Natural killer cell (primary cell): ENCODE data around the gene MKNK1. TPM values are rescaled to one million over a fixed set of nuclear protein-coding genes. Genes with fewer than 3 reads are reported as not detected.

Experiments
- ATAC-seq, 3 donors: fragments of 150-1000 bp in 2 of 3; fragments of 200-7000 bp in 1 of 3; cut with Tn5 transposase; 1 replicate in 1 of 3; 2 replicates in 2 of 3; pipeline ENCODE4 v1.10.0; 2021; ENCODE audit warnings: mild to moderate bottlenecking in 2 of 3, moderate library complexity in 2 of 3
- DNase-seq, 2 donors: peaks; one replicate each; pipeline versions ENCODE4 v3.0.0 to v3.0.0-alpha.2; 2013 to 2021; ENCODE audit warnings: mixed read lengths in 1 of 2
- H3K27ac ChIP-seq: one replicate; pipeline ENCODE4 v1.5.1; 2013; ENCODE audit warnings: mild to moderate bottlenecking, low read length
- H3K27me3 ChIP-seq: one replicate; pipeline ENCODE4 v1.6.1; 2013; ENCODE audit warnings: low read length; ENCODE audit not compliant: control insufficient read depth, insufficient read depth
- H3K36me3 ChIP-seq: one replicate; pipeline ENCODE4 v1.6.1; 2013; ENCODE audit warnings: low read length; ENCODE audit not compliant: control insufficient read depth, insufficient read depth
- H3K4me1 ChIP-seq: one replicate; pipeline ENCODE4 v1.6.1; 2013; ENCODE audit warnings: low read length; ENCODE audit not compliant: control insufficient read depth, insufficient read depth
- H3K4me3 ChIP-seq: one replicate; pipeline ENCODE4 v1.5.1; 2013; ENCODE audit warnings: low read length
- H3K9me3 ChIP-seq: one replicate; pipeline ENCODE4 v1.6.1; 2013; ENCODE audit warnings: low read length; ENCODE audit not compliant: control insufficient read depth, insufficient read depth
- H3K27ac Mint-ChIP-seq, 2 donors: one replicate each; pipeline ENCODE4 v1.8.0; 2022; ENCODE audit warnings: mild to moderate bottlenecking in 2 of 2, mixed read lengths in 2 of 2, moderate library complexity in 1 of 2
- H3K27me3 Mint-ChIP-seq, 2 donors: one replicate each; pipeline ENCODE4 v1.8.0; 2022; ENCODE audit warnings: low read depth in 2 of 2, mixed read lengths in 2 of 2
- H3K36me3 Mint-ChIP-seq: one replicate; pipeline ENCODE4 v1.8.0; 2022; ENCODE audit warnings: mixed read lengths
- H3K4me1 Mint-ChIP-seq, 2 donors: one replicate each; pipeline ENCODE4 v1.8.0; 2022; ENCODE audit warnings: mixed read lengths in 2 of 2
- H3K4me3 Mint-ChIP-seq: one replicate; pipeline ENCODE4 v1.8.0; 2022; ENCODE audit warnings: mild to moderate bottlenecking, moderate library complexity, mixed read lengths
- H3K9me3 Mint-ChIP-seq, 2 donors: one replicate each; pipeline ENCODE4 v1.8.0; 2022; ENCODE audit warnings: mixed read lengths in 2 of 2
- WGBS: methylation state at CpG from one replicate; pipeline ENCODE4 v1.1.7; 2013; ENCODE audit warnings: missing lambda C conversion rate; ENCODE audit not compliant: insufficient coverage; 5-methylcytosine and 5-hydroxymethylcytosine counted together
- intact Hi-C: fragments of 100-400 bp; cut with micrococcal nuclease; formaldehyde crosslinking; loops from one replicate; pipeline ENCODE4 v1.14.2; 2022
- total RNA-seq, 4 donors: library from RNA; stranded (reverse); fragments of 120-200 nt in 1 of 4; gene quantifications; one replicate each; pipeline versions ENCODE4 v1.2.3 to v1.2.4, GENCODE V29; 2013 to 2022
- TF ChIP-seq, protein P1 (sequence below): fragments of 200-600 bp; IDR thresholded peaks from one replicate; pipeline ENCODE4 v1.8.0; 2022; ENCODE audit warnings: antibody characterized with exemption

Gene MKNK1
- total RNA-seq, 3 donors from 2014 or later (not counting 1 experiment from before 2014, with no cell fraction given), result 59.5 to 81.5 (median 65.5) TPM

DNA sequence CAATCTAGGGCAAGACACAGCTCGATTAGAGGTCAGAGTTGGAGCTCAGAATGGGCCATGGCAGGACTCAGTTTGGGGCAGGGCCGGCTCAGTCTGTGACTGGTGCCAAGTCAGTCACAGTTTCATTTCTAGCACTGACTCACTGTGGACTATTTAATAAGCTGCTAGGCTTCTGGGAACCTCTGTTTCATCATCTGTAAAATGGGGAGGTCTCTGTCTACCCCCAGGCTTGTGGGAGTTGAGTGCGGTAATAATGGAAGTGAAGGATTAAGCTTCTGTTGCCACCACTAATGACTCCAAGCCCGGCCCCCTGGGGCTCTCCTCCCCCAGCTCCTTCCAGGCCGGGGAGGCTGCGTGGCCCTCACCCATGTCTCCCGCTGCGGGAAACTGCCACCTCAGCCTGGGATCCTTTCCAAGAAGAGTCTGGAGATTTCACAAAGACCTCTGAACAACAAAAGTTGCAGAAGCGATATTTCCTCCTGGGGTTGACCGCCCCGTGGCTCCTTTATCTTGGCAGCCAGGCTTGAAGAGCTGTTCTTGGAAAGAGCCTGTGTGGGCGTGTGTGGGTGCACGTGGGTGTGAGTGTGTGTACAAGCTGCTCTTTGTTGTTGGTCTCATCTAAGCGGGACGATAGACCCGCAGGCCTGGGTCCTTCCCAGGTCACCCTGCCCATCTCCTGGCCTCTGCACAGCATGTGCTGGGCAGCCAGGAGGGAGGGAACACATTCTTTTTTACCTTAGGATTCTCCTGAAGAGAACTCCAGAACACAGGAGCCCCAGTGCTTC, 81.7 kb downstream of the MKNK1 start:
- TF ChIP-seq, protein P1, sequence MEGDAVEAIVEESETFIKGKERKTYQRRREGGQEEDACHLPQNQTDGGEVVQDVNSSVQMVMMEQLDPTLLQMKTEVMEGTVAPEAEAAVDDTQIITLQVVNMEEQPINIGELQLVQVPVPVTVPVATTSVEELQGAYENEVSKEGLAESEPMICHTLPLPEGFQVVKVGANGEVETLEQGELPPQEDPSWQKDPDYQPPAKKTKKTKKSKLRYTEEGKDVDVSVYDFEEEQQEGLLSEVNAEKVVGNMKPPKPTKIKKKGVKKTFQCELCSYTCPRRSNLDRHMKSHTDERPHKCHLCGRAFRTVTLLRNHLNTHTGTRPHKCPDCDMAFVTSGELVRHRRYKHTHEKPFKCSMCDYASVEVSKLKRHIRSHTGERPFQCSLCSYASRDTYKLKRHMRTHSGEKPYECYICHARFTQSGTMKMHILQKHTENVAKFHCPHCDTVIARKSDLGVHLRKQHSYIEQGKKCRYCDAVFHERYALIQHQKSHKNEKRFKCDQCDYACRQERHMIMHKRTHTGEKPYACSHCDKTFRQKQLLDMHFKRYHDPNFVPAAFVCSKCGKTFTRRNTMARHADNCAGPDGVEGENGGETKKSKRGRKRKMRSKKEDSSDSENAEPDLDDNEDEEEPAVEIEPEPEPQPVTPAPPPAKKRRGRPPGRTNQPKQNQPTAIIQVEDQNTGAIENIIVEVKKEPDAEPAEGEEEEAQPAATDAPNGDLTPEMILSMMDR, result no peak
- Histone ChIP-seq H3K27ac (no peak overlapping the region), H3K27me3 (no peaks in the 10 kb centered on the region), H3K4me3 (no peak overlapping the region), H3K9me3 (no peaks in the 10 kb centered on the region), H3K36me3 (no peaks in the 10 kb centered on the region), H3K4me1 (no peaks in the 10 kb centered on the region)
- 27% methylated on average over 16 of the region's 16 CpGs for whole genome bisulfite sequencing
- no peaks in the 10 kb centered on the region for H3K9me3 Mint-ChIP-seq
- ATAC-seq (no peak), DNase-seq (no peak)
- no peak overlapping the region for H3K27ac Mint-ChIP-seq
- H3K4me1 Mint-ChIP-seq, result no peaks in the 10 kb centered on the region
- intact Hi-C loops, result no loop called here
- peaks cover 31% of the 10 kb centered on the region in 2 donors for H3K27me3 Mint-ChIP-seq
- H3K4me3 Mint-ChIP-seq, result no peak overlapping the region
- no peaks in the 10 kb centered on the region for H3K36me3 Mint-ChIP-seq

DNA sequence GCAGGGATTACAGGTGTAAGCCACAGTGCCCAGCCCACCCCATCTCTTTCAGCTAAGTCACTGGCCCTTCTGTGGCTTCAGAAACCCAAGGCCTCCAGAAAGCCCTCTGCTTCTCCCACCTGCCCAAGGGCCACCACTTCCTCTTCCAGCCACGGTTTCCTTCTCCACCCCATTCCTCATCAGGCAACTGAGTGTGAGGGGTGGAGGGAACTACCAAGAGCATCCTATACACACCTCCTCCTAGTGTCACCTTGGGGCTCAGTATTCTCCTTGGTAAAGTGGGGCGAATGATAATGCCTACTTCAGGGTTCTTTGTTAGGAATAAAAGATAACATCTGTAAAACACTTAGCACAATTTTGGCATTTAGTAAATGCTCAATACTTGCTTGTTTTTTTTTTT, 82.7 kb downstream of the MKNK1 start:
- Histone ChIP-seq H3K9me3 (no peaks in the 10 kb centered on the region), H3K27ac (no peak overlapping the region), H3K4me1 (no peaks in the 10 kb centered on the region), H3K27me3 (no peaks in the 10 kb centered on the region), H3K4me3 (no peak overlapping the region), H3K36me3 (no peaks in the 10 kb centered on the region)
- no peak overlapping the region for H3K27ac Mint-ChIP-seq
- TF ChIP-seq, protein P1, result no peak
- DNase-seq (no peak), ATAC-seq (no peak)
- H3K4me1 Mint-ChIP-seq, result no peaks in the 10 kb centered on the region
- no peaks in the 10 kb centered on the region for H3K36me3 Mint-ChIP-seq
- no CpG with 5 or more reads among the region's 2 CpGs for WGBS
- peaks cover 36 to 37% of the 10 kb centered on the region in 2 donors for H3K27me3 Mint-ChIP-seq
- intact Hi-C loops, result no loop called here
- H3K9me3 Mint-ChIP-seq, result no peaks in the 10 kb centered on the region
- H3K4me3 Mint-ChIP-seq, result no peak overlapping the region

DNA sequence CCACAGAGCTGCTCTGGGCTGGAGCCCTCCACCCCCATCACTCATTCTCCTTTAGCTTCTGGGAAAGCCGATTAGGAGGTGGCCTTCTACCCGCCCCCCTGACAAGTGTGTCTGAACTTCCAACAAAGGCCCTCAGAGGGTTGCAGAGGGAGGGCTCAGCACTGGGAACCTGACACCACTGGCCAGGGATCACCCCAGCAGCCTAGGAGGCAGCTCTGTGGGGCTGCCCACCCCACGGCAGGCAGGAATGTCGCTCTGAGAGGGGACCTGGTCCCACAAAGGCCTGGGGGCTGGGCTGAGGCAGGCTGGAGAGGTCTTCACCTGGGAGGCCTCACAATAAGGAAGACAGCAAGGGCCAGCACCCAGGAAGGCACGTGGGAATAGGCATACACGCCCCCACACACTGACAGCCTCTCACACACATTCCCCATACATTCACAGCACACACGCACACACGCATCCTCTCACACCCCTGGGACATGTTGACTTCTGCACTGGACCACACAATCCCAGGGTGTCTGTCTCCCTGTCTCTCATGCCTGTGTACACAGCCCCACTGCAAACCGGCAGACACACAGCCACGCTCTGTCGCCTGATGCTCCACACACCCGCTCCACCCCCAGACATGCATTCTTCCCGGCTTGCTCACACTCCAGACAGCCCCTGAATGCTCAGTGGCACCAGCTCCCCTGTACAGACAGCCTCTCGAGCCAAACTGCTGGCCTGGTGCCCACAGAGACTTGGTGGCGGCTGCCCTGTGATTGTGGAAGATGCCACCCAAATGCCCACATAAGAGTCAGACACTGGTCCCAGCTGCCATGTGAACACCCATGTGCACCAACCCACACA, 83.8 kb downstream of the MKNK1 start:
- Mint-ChIP-seq H3K36me3 (no peaks in the 10 kb centered on the region), H3K9me3 (no peaks in the 10 kb centered on the region), H3K4me1 (no peaks in the 10 kb centered on the region), H3K27ac (no peak overlapping the region), H3K27me3 (peaks cover 37 to 42% of the 10 kb centered on the region in 2 donors), H3K4me3 (no peak overlapping the region)
- H3K4me1 ChIP-seq, result no peaks in the 10 kb centered on the region
- intact Hi-C loops, result no loop called here
- DNase-seq (no peak), ATAC-seq (no peak)
- H3K27ac ChIP-seq, result no peak overlapping the region
- H3K36me3 ChIP-seq, result no peaks in the 10 kb centered on the region
- H3K9me3 ChIP-seq, result no peaks in the 10 kb centered on the region
- no peak overlapping the region for H3K4me3 ChIP-seq
- H3K27me3 ChIP-seq, result no peaks in the 10 kb centered on the region
- TF ChIP-seq, protein P1, result no peak
- 88% methylated on average over 15 of the region's 15 CpGs for WGBS
